Stimulated activated memory B cell treated with anti-CD40 and anti-IgM and Interleukin-4, amounts not matched to agents 10 μg/mL and 1 μg/mL and 100 μg/mL, for 72 hours (primary cell): ENCODE data around the gene NOLC1.
A peak's percentile ranks its signal among the peaks of the same experiment; 100 is the strongest.

Experiments used
- ATAC-seq: fragments of 150-1000 bp; cut with Tn5 transposase; 2 replicates; pipeline ENCODE4 v1.10.0; 2021
- H3K27ac Mint-ChIP-seq: one replicate; pipeline ENCODE4 v1.8.0; 2022; ENCODE audit warnings: mild to moderate bottlenecking, mixed read lengths
- H3K27me3 Mint-ChIP-seq: one replicate; pipeline ENCODE4 v1.8.0; 2022; ENCODE audit warnings: mixed read lengths
- H3K36me3 Mint-ChIP-seq: one replicate; pipeline ENCODE4 v1.8.0; 2022; ENCODE audit warnings: mixed read lengths
- H3K4me1 Mint-ChIP-seq: one replicate; pipeline ENCODE4 v1.8.0; 2022; ENCODE audit warnings: mixed read lengths
- H3K4me3 Mint-ChIP-seq: one replicate; pipeline ENCODE4 v1.8.0; 2022; ENCODE audit warnings: mild to moderate bottlenecking, moderate library complexity, mixed read lengths
- H3K9me3 Mint-ChIP-seq: one replicate; pipeline ENCODE4 v1.8.0; 2022; ENCODE audit warnings: mixed read lengths

The NOLC1 gene

GRCh38 chr10:102151774-102152544 lies at the start of gene NOLC1:
Gene NOLC1 (plus strand): TSS chr10:102152389. CDS start chr10:102152411, 22 bp downstream.
- peak within 1 kb of the TSS; percentile 97 for H3K27ac Mint-ChIP-seq
- H3K36me3 Mint-ChIP-seq = peaks cover 70% of the 10 kb centered on the region
- no peaks in the 10 kb centered on the region for H3K27me3 Mint-ChIP-seq
- peaks cover 56% of the 10 kb centered on the region for H3K4me1 Mint-ChIP-seq
- ATAC-seq = peak; percentile 99
- H3K9me3 Mint-ChIP-seq = no peaks in the 10 kb centered on the region
- H3K4me3 Mint-ChIP-seq = peak within 1 kb of the TSS; percentile 92

- Mint-ChIP-seq H3K4me3 (no peak overlapping the region), H3K27ac (no peak overlapping the region), H3K9me3 (no peaks in the 10 kb centered on the region), H3K4me1 (peaks cover 6% of the 10 kb centered on the region), H3K27me3 (no peaks in the 10 kb centered on the region), H3K36me3 (peaks cover 33% of the 10 kb centered on the region)
- ATAC-seq = no peak
Observed at GRCh38 chr10:102102421-102102820, 49.8 kb upstream of the NOLC1 start.

- Mint-ChIP-seq H3K9me3 (no peaks in the 10 kb centered on the region), H3K27me3 (no peaks in the 10 kb centered on the region), H3K27ac (no peak overlapping the region), H3K4me1 (peaks cover 6% of the 10 kb centered on the region), H3K4me3 (no peak overlapping the region), H3K36me3 (peaks cover 64% of the 10 kb centered on the region)
- ATAC-seq = no peak
Observed at GRCh38 chr10:102106998-102107397, 45.2 kb upstream of the NOLC1 start.

GRCh38 chr10:102109166-102110116 lies 42.7 kb upstream of the NOLC1 start:
- Mint-ChIP-seq H3K4me3 (no peak overlapping the region), H3K36me3 (peaks cover 63% of the 10 kb centered on the region), H3K27me3 (no peaks in the 10 kb centered on the region), H3K4me1 (peaks cover 22% of the 10 kb centered on the region), H3K27ac (no peak overlapping the region), H3K9me3 (no peaks in the 10 kb centered on the region)
- ATAC-seq = no peak

GRCh38 chr10:102111276-102111675 lies 40.9 kb upstream of the NOLC1 start:
- H3K4me1 Mint-ChIP-seq = peaks cover 29% of the 10 kb centered on the region
- ATAC-seq = no peak
- no peak overlapping the region for H3K27ac Mint-ChIP-seq
- peaks cover 52% of the 10 kb centered on the region for H3K36me3 Mint-ChIP-seq
- no peaks in the 10 kb centered on the region for H3K9me3 Mint-ChIP-seq
- H3K27me3 Mint-ChIP-seq = no peaks in the 10 kb centered on the region
- H3K4me3 Mint-ChIP-seq = no peak overlapping the region

- H3K36me3 Mint-ChIP-seq = peaks cover 41% of the 10 kb centered on the region
- H3K4me1 Mint-ChIP-seq = peaks cover 40% of the 10 kb centered on the region
- ATAC-seq = no peak
- H3K27ac Mint-ChIP-seq = no peak overlapping the region
- H3K4me3 Mint-ChIP-seq = no peak overlapping the region
- no peaks in the 10 kb centered on the region for H3K9me3 Mint-ChIP-seq
- H3K27me3 Mint-ChIP-seq = no peaks in the 10 kb centered on the region
Observed at GRCh38 chr10:102112210-102112817, 39.9 kb upstream of the NOLC1 start.

GRCh38 chr10:102113261-102113955 lies 38.8 kb upstream of the NOLC1 start:
- H3K9me3 Mint-ChIP-seq = no peaks in the 10 kb centered on the region
- no peak for ATAC-seq
- H3K36me3 Mint-ChIP-seq = peaks cover 36% of the 10 kb centered on the region

GRCh38 chr10:102113956-102114857 lies 38.0 kb upstream of the NOLC1 start:
- Mint-ChIP-seq H3K36me3 (peaks cover 28% of the 10 kb centered on the region), H3K27me3 (no peaks in the 10 kb centered on the region), H3K4me1 (peaks cover 59% of the 10 kb centered on the region), H3K9me3 (no peaks in the 10 kb centered on the region), H3K4me3 (peak overlapping the region; percentile 81), H3K27ac (peak overlapping the region; percentile 81)
- ATAC-seq = peak; percentile 39

More at GRCh38 chr10:102113261-102113955, 38.8 kb upstream of the NOLC1 start:
- Mint-ChIP-seq H3K4me3 (peak overlapping the region; percentile 81), H3K27ac (peak overlapping the region; percentile 81), H3K4me1 (peaks cover 51% of the 10 kb centered on the region), H3K27me3 (no peaks in the 10 kb centered on the region)

GRCh38 chr10:102114861-102115618 lies 37.1 kb upstream of the NOLC1 start:
- no peaks in the 10 kb centered on the region for H3K9me3 Mint-ChIP-seq
- H3K4me3 Mint-ChIP-seq = peak overlapping the region; percentile 81
- H3K27me3 Mint-ChIP-seq = no peaks in the 10 kb centered on the region
- peak overlapping the region; percentile 81 for H3K27ac Mint-ChIP-seq
- H3K36me3 Mint-ChIP-seq = peaks cover 20% of the 10 kb centered on the region
- peak; percentile 87 for ATAC-seq
- H3K4me1 Mint-ChIP-seq = peaks cover 62% of the 10 kb centered on the region

GRCh38 chr10:102115775-102116174 lies 36.4 kb upstream of the NOLC1 start:
- H3K4me1 Mint-ChIP-seq = peaks cover 63% of the 10 kb centered on the region
- peaks cover 12% of the 10 kb centered on the region for H3K36me3 Mint-ChIP-seq
- no peaks in the 10 kb centered on the region for H3K27me3 Mint-ChIP-seq
- peak overlapping the region; percentile 81 for H3K4me3 Mint-ChIP-seq
- no peaks in the 10 kb centered on the region for H3K9me3 Mint-ChIP-seq
- peak overlapping the region; percentile 81 for H3K27ac Mint-ChIP-seq
- ATAC-seq = no peak

GRCh38 chr10:102116656-102117055 lies 35.5 kb upstream of the NOLC1 start:
- Mint-ChIP-seq H3K27ac (peak overlapping the region; percentile 81), H3K4me3 (no peak overlapping the region), H3K9me3 (no peaks in the 10 kb centered on the region), H3K4me1 (peaks cover 71% of the 10 kb centered on the region), H3K27me3 (no peaks in the 10 kb centered on the region), H3K36me3 (peaks cover 4% of the 10 kb centered on the region)
- no peak for ATAC-seq

- no peak for ATAC-seq
- H3K27ac Mint-ChIP-seq = peak overlapping the region; percentile 81
- no peaks in the 10 kb centered on the region for H3K27me3 Mint-ChIP-seq
- H3K4me1 Mint-ChIP-seq = peaks cover 74% of the 10 kb centered on the region
- no peaks in the 10 kb centered on the region for H3K36me3 Mint-ChIP-seq
- H3K4me3 Mint-ChIP-seq = peak overlapping the region; percentile 96
- no peaks in the 10 kb centered on the region for H3K9me3 Mint-ChIP-seq
Observed at GRCh38 chr10:102117391-102118159, 34.6 kb upstream of the NOLC1 start.

GRCh38 chr10:102118867-102119266 lies 33.3 kb upstream of the NOLC1 start:
- Mint-ChIP-seq H3K4me1 (peaks cover 61% of the 10 kb centered on the region), H3K27ac (peak overlapping the region; percentile 81), H3K4me3 (peak overlapping the region; percentile 96), H3K9me3 (no peaks in the 10 kb centered on the region), H3K36me3 (no peaks in the 10 kb centered on the region), H3K27me3 (no peaks in the 10 kb centered on the region)
- ATAC-seq = no peak
